Psoas muscle (tissue), 8 donors: Measurements from ENCODE around the gene NR5A1. TPM values are rescaled to one million over a fixed set of nuclear protein-coding genes. Genes with fewer than 3 reads are reported as not detected.
A peak's percentile ranks its signal among the peaks of the same experiment; 100 is the strongest.

Experiments used
- ATAC-seq, 4 donors: fragments of 200-7000 bp; cut with Tn5 transposase; one replicate each; pipeline ENCODE4 v1.9.1; 2020; ENCODE audit warnings: moderate library complexity in 3 of 4, mild to moderate bottlenecking in 2 of 4
- DNase-seq, 2 donors: peaks; one replicate each; pipeline ENCODE4 v3.0.0-alpha.2; 2020
- H3K27ac ChIP-seq: fragments of 200-600 bp; one replicate; pipeline ENCODE4 v1.8.0; 2022
- H3K27me3 ChIP-seq, 3 donors: fragments of 200-600 bp in 1 of 3; one replicate each; pipeline versions ENCODE4 v1.6.1 to v1.8.0; 2013 to 2022; ENCODE audit warnings: low read length in 2 of 3, mild to moderate bottlenecking in 2 of 3, moderate library complexity in 1 of 3; ENCODE audit not compliant: insufficient read depth in 3 of 3
- H3K36me3 ChIP-seq, 2 donors: fragments of 200-600 bp in 1 of 2; one replicate each; pipeline versions ENCODE4 v1.6.1 to v1.8.0; 2013 to 2022; ENCODE audit warnings: low read depth in 1 of 2, mild to moderate bottlenecking in 1 of 2, moderate library complexity in 1 of 2; ENCODE audit not compliant: insufficient read depth in 1 of 2
- H3K4me1 ChIP-seq: fragments of 200-600 bp; one replicate; pipeline ENCODE4 v1.8.0; 2022
- H3K4me3 ChIP-seq: fragments of 200-600 bp; one replicate; pipeline ENCODE4 v1.8.0; 2022; ENCODE audit warnings: mild to moderate bottlenecking
- H3K9me3 ChIP-seq: fragments of 200-600 bp; one replicate; pipeline ENCODE4 v1.8.0; 2022
- CTCF ChIP-seq: fragments of 200-600 bp; IDR thresholded peaks from one replicate; pipeline ENCODE4 v1.8.0; 2022; ENCODE audit warnings: antibody characterized with exemption
- WGBS, 3 donors: extraction: QIAGEN DNeasy Blood & Tissue Kit; methylation state at CpG; one replicate each; pipeline versions ENCODE4 v1.1.6 to v1.1.7; 2013; 5-methylcytosine and 5-hydroxymethylcytosine counted together
- intact Hi-C, 2 donors: fragments of 100-400 bp; cut with DNase I; formaldehyde crosslinking; loops; one replicate each; pipeline versions ENCODE4 v1.11.0 to v1.14.2; 2022
- polyA plus RNA-seq, 3 donors: library from polyadenylated mRNA; stranded (reverse); fragments of 200-250 nt; gene quantifications; one replicate each; pipeline ENCODE4 v1.2.3, GENCODE V29; 2013
- total RNA-seq, 4 donors: library from RNA; stranded (reverse); fragmentation: NEBNext Ultra II Directional in 2 of 4; extraction: Animal tissue kit (Norgen Biotek cat#: 25700) in 2 of 4; gene quantifications; one replicate each; pipeline versions ENCODE4 v1.2.1 to v1.2.4, GENCODE V29; 2021 to 2023
- donor health status: healthy with polysubstance abuse.
- donor health status: DM: no; HTN: no; CAD: no; lungs with moderate emphysema.
- donor health status: Bipolar disorder and iron deficiency.
- donor health status: healthy.
- donor health status: DM: yes; HTN: yes; CAD: no.
- donor health status: DM: no; HTN: no; CAD: no.
- donor health status: DM: no; HTN: no; CAD: no.
- donor health status: DM: yes; HTN: yes; CAD: no.

NR5A1 gene
- total and polyA plus RNA-seq, 7 donors, result 0.01 to 0.75 (median 0.35) TPM; not detected in 3

- TF ChIP-seq CTCF, result no peak
- ATAC-seq (no peak), DNase-seq (peak in 1 of 2 donors; percentile 40)
- no peaks in the 10 kb centered on the region for H3K36me3 ChIP-seq
- intact Hi-C loops, result no loop called here
- H3K4me3 ChIP-seq, result no peak overlapping the region
- H3K9me3 ChIP-seq, result no peaks in the 10 kb centered on the region
- no peak overlapping the region for H3K27ac ChIP-seq
- peaks cover 0 to 57% (median 31%) of the 10 kb centered on the region in 3 donors for H3K27me3 ChIP-seq
- H3K4me1 ChIP-seq, result no peaks in the 10 kb centered on the region
- WGBS, 3 donors, result 31 to 49% (median 34%) methylated on average over 49 to 69 of the region's 69 CpGs
These were observed 1.9 kb downstream of the NR5A1 start for GRCh38 chr9:124505006-124505900.

GRCh38 chr9:124504530-124505005, 2.6 kb downstream of the NR5A1 start:
- intact Hi-C loops, result no loop called here
- Histone ChIP-seq H3K27ac (no peak overlapping the region), H3K27me3 (peaks cover 0 to 64% (median 31%) of the 10 kb centered on the region in 3 donors), H3K9me3 (no peaks in the 10 kb centered on the region), H3K4me3 (peak overlapping the region; percentile 45), H3K36me3 (no peaks in the 10 kb centered on the region), H3K4me1 (no peaks in the 10 kb centered on the region)
- 1% methylated on average over 21 to 80 of the region's 81 CpGs; no CpG with 5 or more reads in 1 of the 3 donors for WGBS, 3 donors
- ATAC-seq (no peak), DNase-seq (no peak)
- TF ChIP-seq CTCF, result no peak

GRCh38 chr9:124503713-124504529, 3.3 kb downstream of the NR5A1 start:
- Histone ChIP-seq H3K9me3 (no peaks in the 10 kb centered on the region), H3K36me3 (no peaks in the 10 kb centered on the region), H3K27me3 (peaks cover 0 to 68% (median 31%) of the 10 kb centered on the region in 3 donors), H3K4me3 (peak overlapping the region; percentile 45), H3K27ac (no peak overlapping the region), H3K4me1 (no peaks in the 10 kb centered on the region)
- 1 to 2% (median 2%) methylated on average over 65 to 76 of the region's 76 CpGs for WGBS, 3 donors
- intact Hi-C loops, result no loop called here
- no peak for ATAC-seq
- no peak for TF ChIP-seq CTCF
- DNase-seq, result no peak

- no peak for TF ChIP-seq CTCF
These were observed 4.2 kb downstream of the NR5A1 start for GRCh38 chr9:124502711-124503702.

More at GRCh38 chr9:124502711-124503702, 4.2 kb downstream of the NR5A1 start:
- no peaks in the 10 kb centered on the region for H3K9me3 ChIP-seq
- DNase-seq (no peak), ATAC-seq (no peak)
- no peak overlapping the region for H3K27ac ChIP-seq
- WGBS, 3 donors, result 8 to 12% (median 12%) methylated on average over 70 to 96 of the region's 96 CpGs
- H3K36me3 ChIP-seq, result no peaks in the 10 kb centered on the region
- intact Hi-C loops, result no loop called here
- no peaks in the 10 kb centered on the region for H3K4me1 ChIP-seq
- H3K4me3 ChIP-seq, result no peak overlapping the region
- H3K27me3 ChIP-seq, result peaks cover 0 to 68% (median 31%) of the 10 kb centered on the region in 3 donors
